Measurements from ENCODE around the gene GRAMD1C. TPM values are rescaled to one million over a fixed set of nuclear protein-coding genes. Genes with fewer than 3 reads are reported as not detected.

Gene GRAMD1C
- polyA plus RNA-seq, 12 donors, result 1.4 to 6.4 (median 2.1) TPM; not detected in 2

DNA sequence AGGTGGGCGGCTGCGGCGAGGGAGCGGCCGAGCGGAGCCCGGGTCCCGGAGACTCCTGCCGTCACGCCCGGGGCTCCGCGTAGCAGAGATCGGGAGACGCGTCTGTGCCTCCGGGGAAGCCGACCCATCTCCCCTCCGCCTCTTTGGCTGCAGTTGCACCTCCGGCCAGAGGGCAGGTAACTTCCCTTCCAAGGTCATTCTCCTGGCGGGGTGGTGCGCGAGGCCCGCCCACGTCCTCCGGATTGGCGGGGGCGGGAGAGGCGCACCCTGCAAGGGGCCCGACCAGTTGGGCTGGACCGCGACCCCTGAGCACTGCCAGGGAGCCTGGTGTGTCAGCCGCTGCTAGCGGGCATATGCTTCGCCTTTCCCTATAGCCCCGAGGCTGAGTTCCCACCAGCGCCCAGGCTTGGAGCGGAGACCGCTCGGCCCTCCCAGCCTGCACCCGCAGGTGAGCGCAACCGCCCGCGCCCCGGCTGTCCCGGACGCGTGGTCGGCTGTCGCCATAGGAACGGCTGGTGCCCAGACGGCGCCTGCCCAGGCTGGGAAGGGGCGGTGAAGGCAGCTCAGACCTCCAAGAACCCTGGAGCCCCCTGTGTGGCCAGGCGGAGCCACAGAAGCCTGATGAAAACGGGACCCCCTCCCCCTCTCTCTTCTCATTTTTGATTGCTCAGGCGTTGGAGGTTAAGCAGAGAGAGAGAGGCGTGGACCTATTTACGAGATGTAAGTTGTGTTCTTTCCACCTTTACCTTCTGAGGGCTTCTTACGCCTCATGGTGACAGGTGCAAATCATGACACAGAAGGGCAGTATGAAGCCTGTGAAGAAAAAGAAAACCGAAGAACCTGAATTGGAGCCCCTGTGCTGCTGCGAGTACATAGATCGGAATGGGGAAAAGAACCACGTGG is 109.7 kb downstream of the GRAMD1C start:
- DNase-seq, result no peak

DNA sequence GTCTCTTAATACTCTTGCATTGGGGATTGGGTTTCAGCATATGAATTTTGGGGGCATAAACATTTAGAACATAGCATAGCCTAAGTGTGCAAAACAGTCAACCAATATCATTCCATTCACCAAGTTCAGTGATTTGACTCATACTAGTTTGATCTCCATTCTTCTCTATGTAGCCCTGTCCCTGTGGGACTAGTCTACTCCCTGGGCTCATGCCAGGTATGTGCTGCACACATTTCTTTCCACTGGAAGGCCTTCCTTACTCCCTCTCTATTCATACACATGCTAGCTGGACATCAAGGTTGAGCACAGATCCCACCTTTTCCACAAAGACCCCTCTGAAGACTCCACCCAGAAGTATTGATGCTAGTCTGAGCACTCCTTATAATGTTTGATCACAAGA is 114.3 kb downstream of the GRAMD1C start:
- DNase-seq, result no peak

DNA sequence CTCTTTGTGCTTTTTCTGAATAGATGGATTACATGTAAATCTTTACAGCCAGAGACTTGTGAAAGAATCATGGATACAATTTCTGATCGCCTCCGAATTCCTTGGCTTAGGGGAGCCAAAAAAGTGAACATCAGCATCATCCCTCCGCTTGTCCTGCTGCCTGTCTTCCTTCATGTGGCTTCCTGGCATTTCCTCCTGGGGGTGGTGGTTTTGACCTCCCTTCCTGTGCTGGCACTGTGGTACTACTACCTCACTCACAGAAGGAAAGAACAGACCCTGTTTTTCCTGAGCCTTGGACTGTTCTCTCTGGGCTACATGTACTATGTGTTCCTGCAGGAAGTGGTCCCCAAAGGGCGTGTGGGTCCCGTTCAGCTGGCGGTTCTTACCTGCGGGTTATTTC is 115.1 kb downstream of the GRAMD1C start:
- DNase-seq, result no peak

DNA sequence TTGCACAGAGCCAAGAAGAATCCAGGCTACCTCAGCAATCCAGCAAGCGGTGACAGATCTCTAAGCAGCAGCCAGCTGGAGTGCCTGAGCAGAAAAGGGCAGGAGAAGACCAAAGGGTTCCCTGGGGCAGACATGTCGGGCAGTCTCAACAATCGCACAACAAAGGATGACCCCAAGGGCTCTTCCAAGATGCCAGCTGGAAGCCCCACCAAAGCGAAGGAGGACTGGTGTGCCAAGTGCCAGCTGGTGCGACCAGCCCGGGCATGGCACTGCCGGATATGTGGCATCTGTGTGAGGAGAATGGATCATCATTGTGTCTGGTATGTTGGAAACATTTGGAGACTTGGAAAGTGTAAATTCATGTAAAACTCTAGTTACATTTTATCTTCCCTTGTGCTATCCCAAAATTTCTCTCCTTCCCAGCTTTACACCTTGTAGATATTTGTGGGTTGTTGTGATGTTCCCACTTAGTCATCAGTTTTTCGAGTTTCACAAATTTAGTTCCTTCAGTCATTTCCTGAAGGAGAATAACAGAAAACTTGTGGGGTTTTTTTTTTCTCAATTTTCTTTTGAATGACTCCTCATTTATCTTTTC is 115.6 kb downstream of the GRAMD1C start:
- DNase-seq, result no peak

DNA sequence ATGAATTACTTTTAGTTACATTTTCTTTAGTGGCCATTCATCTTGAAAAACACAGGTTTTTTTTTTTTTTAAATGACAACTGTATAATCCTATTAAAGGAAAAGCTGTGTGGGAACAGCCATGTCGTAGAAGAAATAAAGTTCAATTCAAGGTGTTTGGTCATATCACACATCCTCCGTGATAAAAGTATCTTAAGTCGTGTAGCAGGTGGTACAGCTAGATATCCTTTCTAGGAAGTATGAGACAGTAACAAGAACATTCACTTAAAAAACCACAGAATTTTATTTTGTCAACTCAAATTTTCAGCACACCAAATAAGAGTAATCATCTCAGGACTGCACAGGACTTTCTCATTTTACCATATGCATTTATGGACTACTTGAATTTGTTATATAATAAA is 125.3 kb downstream of the GRAMD1C start:
- no peak for DNase-seq

DNA sequence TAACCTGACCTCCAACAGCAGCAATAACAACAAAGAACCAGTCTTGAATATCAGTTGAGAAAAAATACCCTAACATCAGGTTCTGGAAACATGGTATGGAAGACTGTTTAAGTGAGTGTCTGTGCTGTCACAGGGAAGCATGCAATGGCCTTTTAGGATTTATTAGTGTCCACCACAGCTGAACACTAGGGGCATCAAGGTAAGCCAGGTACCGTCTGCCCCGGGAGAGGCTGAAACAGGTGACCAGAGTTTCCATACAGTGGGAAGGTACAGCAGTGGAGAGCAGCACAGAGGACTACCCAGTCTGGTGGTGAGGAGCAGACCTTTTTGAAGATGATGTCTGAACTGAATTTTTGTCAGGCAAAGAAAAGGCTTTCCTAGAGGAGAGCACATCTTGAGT is 127.6 kb downstream of the GRAMD1C start:
- DNase-seq, result no peak

DNA sequence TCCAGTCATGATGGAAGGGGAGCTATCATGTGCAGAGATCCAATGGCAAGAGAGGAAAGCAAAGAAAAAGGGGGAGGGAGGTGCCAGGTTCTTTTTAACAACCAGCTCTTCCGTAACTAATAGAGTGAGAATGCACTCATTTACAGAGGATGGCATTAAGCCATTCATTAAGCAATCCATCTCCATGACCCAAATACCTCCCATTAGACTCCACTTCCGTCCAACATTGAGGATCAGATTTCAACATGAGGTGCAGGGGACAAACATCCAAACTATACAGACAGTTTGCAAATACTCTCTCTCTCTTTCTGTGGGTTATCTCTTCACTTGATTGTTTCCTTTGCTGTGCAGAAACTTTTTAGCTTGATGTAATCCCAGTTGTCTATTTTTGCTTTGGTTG is 130.4 kb downstream of the GRAMD1C start:
- DNase-seq, result no peak

DNA sequence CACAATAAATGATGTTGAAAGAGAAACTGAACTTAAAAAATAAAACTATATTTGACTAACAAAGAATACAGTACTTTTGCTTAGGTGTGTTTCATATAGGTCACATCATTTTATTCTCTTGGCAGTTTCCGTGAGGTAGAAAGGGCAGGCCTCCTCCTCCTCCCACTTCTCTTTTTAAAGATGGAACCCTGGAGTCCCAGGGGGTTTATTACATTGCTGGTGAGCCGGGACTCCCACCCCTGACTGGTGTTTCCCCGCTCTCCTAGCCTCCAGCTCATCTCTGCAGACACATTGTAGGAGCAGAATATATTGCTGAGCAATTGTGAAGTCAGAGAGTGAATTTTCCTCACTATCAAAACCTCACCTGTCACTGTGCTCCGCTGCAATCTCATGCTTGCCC is 139.2 kb downstream of the GRAMD1C start:
- no peak for DNase-seq

DNA sequence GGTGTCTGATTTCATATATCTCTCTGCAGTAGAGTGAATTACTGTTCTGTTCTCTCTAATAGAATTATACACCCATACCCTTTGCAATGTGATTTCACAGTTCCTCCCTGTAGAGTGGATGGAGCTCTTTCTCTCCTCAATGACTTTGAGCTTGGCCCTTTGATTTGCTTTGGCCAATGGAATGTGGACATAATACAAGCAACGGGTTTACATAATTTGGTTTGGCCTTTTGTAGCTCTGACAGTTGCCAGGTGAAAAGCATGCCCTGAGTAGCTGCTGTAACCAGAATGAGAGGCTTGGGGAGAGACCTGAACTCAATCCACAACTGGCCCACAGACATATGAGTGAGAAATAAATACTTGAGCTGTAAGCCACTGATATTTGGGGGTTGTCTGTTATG is 141.3 kb downstream of the GRAMD1C start:
- DNase-seq, result no peak

DNA sequence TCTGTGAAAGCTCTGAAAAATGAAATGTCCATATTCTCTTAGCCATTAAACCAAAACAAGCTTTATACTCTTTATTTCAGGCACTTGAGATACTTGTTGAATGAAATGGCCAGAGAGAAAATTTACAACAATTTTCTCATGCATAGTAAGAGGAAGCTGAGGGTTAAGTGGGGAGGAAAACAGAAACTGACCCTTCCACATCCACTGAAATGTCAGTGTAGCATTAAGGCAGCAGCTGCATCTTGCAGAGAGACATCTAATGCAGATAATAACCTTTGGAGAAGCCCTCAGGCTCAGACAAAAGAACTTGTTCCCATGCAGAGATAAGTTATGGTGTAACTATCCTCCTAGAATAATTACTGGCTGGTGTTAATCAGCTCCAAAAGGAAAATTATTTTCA is 143.2 kb downstream of the GRAMD1C start:
- no peak for DNase-seq

DNA sequence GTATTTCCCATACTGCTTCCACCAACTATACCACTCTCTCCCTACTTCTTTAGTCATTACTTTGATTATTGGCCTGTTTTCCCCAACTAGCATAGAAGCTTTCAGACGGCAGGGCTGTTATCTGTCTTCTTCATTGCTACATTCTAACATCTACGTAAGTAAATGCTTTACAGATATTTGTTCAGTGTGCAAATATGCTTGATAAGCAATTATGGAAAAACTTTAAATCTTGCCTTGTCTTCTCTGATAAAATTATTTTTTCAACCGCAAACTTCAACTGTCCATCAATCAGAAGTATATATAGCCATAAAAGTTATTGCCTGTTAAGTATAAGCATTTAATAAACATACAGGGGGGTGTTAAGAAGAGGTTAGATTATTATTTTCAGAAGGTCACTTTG is 145.0 kb downstream of the GRAMD1C start:
- DNase-seq, result no peak

DNA sequence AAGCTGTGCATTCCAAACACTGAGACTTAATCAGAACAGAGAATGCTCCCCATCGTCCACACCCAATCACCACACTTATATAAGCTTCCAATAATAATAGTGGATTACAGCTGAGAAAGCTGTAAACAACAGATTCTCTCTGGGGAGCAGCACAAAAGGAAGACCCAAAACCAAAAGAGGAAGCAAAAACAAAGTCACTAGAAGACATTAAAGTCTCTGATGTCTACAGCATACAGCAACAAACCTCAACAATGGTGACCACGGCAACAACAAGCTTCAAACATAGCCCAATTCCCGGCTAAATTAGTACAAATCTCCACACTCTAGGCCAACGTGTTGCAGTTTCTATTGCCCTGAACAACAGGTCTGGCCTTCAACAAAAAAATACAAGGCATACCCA is 147.0 kb downstream of the GRAMD1C start:
- no peak for DNase-seq

Other genes starting within 250 kb of the GRAMD1C start
- 10 to 100 TPM in 11 of 12 donors, not detected in 1; 13.0 to 25.2 (median 19.7) TPM for gene USF3, start 142.1 kb upstream of the GRAMD1C start, polyA plus RNA-seq (ENCODE audit: insufficient read length in 12 of 12)
- gene NAA50, start 92.5 kb upstream of the GRAMD1C start, polyA plus RNA-seq (ENCODE audit: insufficient read length in 12 of 12), result 100 to 1,000 TPM; 102 to 226 (median 166) TPM
- 10 to 100 TPM in 11 of 12 donors, not detected in 1; 14.1 to 38.6 (median 19.6) TPM for gene ATP6V1A, start 91.8 kb upstream of the GRAMD1C start, polyA plus RNA-seq (ENCODE audit: insufficient read length in 12 of 12)
- gene ZDHHC23, start 109.2 kb downstream of the GRAMD1C start, polyA plus RNA-seq (ENCODE audit: insufficient read length in 12 of 12), result 1 to 10 TPM in 8 of 12 donors, under 1 TPM in 3, not detected in 1; 0.59 to 2.0 (median 1.1) TPM
- gene CCDC191, start 217.7 kb downstream of the GRAMD1C start, polyA plus RNA-seq (ENCODE audit: insufficient read length in 12 of 12), result 10 to 100 TPM in 1 of 12 donors, 1 to 10 TPM in 9, not detected in 2; 2.4 to 14.4 (median 4.7) TPM
- gene QTRT2, start 217.9 kb downstream of the GRAMD1C start, polyA plus RNA-seq (ENCODE audit: insufficient read length in 12 of 12), result 10 to 100 TPM in 11 of 12 donors, not detected in 1; 11.3 to 24.3 (median 15.1) TPM

Measured in muscle of arm (tissue), 12 donors.